IPS DF 19.7 (cell line): Measurements from ENCODE around the gene RFX7.
"Not testable (repeated sequence)": the region's sequence is repeated elsewhere in the genome, so short reads cannot be mapped to it uniquely, and the experiment has no call there.

Source experiments
- DNase-seq: peaks from one replicate; pipeline ENCODE4 v3.0.0-alpha.2; 2013; ENCODE audit warnings: low read depth, low spot score

Gene RFX7

GRCh38 chr15:56243163-56244037 is at the start of gene RFX7:
RFX7 (minus strand) TSS chr15:56243879; CDS start chr15:56243285, 594 bp downstream.
- no peak for DNase-seq

- DNase-seq, result no peak
Observed at GRCh38 chr15:56292546-56293316, 49.1 kb upstream of the RFX7 start.

GRCh38 chr15:56291741-56292140 is 48.1 kb upstream of the RFX7 start:
- no peak for DNase-seq

DNA sequence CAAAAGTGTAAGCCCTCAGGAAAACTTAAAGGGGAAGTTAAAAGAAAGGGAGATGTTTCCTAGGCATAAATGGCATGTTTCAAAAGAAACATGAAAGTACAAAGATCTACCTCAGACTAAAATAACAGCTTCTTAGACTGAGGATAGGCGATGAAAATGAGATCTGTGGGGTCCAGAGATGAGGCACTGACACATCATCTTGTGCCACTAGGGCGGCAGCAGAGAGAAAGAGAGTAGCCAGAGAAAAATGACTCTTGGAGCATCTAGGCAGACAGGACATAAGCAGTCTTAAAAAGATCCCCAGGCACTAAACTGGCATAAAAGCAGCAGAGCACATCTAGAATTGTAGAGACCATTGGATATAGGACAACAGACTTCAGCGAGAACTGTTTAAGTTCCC is 42.5 kb upstream of the RFX7 start:
- no peak for DNase-seq

DNA sequence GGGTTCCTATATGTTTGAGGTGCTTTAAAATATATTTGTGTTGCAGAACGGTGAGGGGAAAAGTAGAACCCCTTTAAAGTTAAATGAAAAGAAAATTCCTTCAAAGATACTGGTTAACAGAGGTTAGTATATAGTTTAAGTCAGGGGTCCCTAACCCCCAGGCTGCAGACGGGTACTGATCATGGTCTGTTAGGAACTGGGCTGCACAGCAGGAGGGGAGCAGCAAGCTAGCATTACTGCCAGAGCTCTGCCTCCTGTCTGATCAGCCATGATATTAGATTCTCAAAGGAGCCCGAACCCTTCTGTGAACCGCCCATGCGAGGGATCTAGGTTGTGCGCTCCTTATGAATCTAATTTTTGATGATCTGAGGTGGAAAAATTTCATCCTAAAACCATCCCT is 37.5 kb upstream of the RFX7 start:
- DNase-seq, result no peak

DNA sequence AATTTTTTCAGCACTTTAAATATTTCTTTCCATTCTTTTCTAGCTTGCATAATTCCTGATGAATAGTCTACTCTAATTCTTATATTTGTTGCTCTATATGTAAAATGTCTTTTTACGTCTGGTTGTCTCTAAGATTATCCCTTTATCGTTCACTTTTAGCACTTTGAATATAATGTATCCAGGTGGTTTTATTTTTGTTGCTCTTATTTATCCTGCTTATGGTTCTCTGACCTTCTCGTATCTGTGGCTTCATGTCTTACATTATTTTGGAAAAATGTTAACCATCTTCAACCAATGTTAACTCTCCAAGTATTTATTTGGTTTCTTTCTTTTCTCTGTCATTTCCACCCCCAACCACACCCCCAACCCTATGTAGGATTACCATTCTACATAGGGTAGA is 30.0 kb upstream of the RFX7 start:
- no peak for DNase-seq

GRCh38 chr15:56272454-56272853 is 28.8 kb upstream of the RFX7 start:
- no peak for DNase-seq

DNA sequence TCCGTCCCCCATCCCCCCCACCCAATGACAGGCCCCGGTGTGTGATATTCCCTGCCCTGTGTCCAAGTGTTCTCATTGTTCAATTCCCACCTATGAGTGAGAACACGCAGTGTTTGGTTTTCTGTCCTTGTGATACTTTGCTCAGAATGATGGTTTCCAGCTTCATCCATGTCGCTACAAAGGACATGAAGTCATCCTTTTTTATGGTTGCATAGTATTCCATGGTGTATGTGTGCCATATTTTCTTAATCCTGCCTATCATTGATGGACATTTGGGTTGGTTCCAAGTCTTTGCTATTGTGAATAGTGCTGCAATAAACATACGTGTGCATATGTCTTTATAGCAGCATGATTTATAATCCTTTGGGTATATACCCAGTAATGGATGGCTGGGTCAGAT is 22.8 kb upstream of the RFX7 start:
- not testable (repeated sequence) for DNase-seq

GRCh38 chr15:56261854-56262509 is 18.3 kb upstream of the RFX7 start:
- no peak for DNase-seq

DNA sequence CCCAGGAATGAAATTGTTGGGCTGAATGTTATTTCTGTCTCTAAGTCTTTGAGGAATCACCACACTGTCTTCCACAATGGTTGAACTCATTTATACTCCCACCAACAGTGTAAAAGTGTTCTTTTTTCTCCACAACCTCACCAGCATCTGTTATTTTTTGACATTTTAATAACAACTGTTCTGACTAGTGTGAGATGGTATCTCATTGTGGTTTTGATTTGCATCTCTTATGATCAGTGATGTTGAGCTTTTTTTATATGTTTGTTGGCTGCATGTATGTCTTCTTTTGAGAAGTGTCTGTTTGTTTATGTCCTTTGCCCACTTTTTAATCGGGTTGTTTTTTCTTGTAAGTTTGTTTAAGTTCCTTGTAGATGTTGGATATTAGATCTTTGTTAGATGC is 13.6 kb upstream of the RFX7 start:
- not testable (repeated sequence) for DNase-seq

DNA sequence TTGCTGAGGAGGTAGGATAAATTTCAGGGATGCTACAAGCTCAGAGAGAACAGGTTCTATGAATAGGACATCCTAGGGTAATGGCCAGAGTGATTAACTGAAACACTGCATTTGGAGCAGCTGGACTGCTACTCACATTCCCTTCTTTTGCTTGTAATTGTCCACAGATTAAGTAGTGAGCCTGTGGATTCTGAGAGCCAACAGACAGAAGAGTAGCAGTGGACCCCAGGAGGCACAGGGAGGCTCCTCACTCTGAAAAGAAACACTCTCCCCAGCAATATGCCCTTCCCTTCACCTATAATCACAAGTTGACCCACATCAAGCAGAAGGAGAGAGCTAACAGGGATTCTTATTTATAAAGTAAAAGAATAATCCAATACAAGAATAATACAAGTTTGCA is 10.6 kb upstream of the RFX7 start:
- DNase-seq, result no peak

DNA sequence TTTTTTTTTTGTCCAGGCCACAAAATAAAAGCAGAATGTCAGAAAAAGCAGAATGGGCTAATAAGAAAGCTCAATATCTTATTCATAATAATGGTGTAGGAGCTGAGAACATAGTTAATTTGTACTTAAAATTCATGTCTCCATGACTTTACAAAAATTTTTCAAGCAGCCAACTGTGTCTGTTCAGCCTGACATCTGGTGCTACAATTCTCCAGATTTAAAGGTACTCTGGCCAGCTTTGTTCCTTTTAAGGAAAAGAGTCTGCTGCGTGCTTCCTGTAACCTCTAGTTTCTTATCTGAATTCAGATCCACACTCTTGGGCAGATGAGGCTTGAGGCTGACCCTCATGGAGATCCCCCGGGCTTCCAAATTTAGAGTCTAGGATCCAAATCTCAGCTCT is 8.7 kb upstream of the RFX7 start:
- no peak for DNase-seq

DNA sequence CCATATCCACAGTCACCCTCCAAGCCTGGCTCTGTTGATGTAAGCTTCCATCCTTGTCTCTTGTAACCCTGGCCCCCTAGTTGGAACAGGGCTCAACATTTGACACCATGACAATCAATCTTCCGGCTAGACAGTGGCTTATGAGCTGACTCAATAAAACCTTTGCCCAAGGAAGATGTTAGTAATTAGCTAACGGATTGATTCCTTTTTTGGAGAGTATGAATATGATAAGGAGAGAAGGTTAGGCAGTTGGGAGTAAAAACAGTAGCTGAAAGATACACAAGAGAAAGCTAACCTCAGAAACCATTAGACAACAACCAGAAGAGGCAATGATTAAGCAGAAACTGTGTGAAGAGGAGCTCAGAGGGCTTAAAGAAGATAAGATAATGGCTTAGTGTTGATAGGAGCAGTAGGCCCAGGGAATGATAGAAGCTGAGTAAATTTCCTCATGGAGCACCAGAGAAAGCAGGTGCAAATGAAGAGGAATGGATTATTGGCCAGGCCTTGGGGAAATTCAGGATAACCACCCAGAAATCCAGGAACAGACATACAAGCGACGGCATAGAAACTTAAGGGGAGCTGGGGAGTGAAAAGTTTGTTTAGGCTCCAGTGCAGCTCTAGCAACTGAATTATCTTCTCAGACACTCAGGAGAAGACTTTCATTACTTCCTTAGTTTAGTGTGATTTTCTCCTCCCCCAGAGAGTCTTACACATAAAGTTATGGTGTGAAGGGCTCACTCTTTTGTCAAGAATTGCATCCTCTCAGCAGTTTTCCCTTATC is 7.8 kb upstream of the RFX7 start:
- DNase-seq, result no peak

DNA sequence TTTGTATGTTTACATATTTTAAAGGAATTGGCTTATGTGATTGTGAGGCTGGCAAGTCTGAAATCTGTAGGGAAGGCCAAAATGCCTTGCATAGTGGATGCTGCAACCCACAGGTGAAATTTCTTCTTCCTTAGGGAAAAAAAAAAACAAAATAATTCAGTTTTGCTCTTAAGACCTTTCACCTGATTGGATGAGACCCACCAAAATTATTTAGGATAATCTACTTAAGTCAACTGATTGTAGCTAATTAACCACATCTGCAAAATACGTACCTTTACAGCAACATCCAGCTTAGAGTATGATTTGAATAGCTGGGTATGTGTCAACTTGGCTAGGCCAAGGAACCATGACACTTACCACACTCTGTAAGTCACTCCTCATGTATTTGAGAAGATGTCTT is 6.9 kb upstream of the RFX7 start:
- no peak for DNase-seq

DNA sequence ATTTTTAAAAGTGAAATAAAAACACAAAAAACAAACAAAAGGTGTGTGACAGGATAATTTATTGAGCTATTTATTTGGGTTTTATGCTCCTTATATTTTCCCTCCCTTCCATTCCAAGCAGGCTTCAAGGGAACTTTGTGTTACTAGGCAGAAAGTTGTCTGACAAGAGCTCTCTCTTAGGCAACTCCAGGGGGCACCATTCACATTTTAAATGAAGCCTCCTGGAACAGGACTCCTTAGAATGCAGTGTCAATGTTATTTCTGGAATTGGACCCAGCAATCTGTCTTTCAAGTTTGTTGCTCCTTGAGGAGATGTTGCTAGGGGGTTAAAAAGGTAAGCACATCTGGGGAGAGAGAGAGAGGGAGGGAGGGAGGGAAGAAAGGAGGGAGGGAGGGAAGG is 5.4 kb upstream of the RFX7 start:
- DNase-seq, result peak; percentile 76

GRCh38 chr15:56248311-56248992 is 4.8 kb upstream of the RFX7 start:
- DNase-seq, result no peak

DNA sequence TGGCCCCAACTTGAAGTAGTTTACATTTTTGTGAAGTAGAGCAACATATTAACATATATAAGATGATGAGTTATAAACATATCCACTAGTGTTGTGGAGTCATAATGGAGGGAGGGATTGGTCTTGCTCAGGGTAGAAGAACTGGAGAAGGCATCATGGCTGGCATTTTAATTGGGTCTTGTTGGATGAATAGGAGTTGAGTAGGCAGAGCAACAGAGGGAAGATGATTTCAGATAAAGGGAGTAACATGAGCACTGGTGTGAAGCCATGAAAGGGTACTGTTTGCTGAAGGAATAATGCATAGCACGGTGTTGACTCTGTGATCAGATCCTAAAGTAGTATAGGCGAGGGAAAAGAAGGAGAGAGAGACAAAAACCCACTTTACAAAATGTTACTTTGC is 3.6 kb upstream of the RFX7 start:
- DNase-seq, result no peak

DNA sequence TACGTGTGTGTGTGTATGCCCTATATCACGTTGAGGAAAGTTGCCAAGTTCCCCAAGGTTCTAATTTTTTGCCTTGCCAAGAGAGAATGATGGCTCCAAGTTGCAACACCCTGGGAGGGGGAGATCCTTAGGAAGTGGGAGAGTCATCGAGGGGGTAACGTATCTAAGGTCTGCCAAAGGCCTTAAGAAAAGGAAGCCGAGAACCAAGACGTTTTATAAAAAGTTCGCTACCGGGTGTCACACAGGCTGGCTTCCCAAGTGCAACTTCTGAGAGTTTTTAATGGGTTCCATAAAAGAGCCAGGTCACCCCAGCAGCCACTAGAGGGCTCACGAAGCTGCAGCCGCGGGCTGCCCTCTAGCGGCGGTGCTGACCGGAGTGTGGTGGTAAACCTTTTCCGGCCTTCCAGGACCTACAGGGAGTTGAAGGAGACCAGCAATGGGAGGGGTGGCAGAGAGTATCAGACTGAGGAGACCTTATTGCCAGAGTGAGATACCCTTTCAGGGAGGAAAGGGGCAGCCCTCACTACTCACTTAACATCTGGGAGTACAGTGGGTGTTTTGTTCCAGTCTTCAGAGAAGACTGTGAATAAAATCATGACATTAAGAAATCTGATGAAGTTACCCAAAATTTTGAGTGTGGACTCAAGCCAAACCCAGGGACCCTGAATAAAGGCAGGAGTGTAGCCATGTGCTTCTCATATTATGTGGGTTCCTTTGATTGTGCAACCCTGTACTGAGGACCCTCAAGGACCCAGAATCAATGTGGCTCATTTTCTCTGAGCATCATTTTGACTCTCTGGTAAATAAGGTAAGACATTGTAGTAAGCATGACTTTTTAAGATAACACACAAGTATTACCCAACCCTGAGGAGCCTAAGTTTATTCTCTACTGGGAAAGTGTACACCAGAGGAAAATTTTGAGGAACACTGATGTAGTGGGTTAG is 2.5 kb upstream of the RFX7 start:
- peak; percentile 70 for DNase-seq

GRCh38 chr15:56244811-56245576 is 1.3 kb upstream of the RFX7 start:
- DNase-seq, result no peak
